Loucy (cell line): ENCODE measurements around the gene SND1.

Experiments used
- EZH2phosphoT487 ChIP-seq: fragments of 200-600 bp; IDR thresholded peaks from 2 replicates; pipeline ENCODE4 v1.6.1; 2018; ENCODE audit warnings: antibody characterized with exemption, mild to moderate bottlenecking, moderate library complexity, borderline replicate concordance
- TF ChIP-seq, protein P1 (sequence below): fragments of 200-600 bp; sonication (generic); conservative IDR thresholded peaks from 2 replicates; pipeline ENCODE4 v1.5.1; 2014; ENCODE audit warnings: mild to moderate bottlenecking, antibody characterized with exemption, low read length

DNA sequence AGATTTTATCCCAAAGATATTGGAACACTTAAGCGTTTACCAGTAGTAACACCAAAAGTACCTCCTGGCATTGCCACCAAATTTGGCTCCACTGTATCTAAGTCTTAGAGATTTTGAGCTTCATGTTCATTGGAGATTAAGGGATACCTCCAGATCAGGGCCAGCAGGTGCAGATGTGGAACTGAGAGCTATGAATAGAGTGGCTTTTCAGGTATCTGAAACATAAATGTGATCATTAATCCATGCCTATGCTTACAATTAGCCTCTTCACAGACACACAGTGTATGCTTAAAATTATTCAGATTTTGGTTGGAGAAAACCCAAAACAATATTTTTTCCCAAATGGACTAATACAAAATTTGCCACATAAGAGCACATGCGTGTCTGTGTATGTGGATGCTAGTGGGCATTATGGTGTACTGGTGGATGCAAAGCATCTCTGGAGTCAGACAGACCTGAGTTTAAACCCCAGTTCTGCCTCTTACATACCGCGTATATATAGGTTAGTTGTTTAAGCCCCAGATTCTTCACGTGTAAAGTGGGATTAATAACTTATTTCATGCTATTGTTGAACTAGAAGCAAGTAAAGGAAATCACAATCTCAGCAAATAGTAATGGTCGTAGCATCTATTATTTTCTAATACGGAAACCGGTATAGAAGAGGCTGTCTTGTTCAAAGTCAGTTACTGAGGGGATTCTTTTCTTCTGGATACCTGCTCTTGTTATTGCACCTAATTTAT, 386.1 kb downstream of the SND1 start:
- TF ChIP-seq, protein P1, sequence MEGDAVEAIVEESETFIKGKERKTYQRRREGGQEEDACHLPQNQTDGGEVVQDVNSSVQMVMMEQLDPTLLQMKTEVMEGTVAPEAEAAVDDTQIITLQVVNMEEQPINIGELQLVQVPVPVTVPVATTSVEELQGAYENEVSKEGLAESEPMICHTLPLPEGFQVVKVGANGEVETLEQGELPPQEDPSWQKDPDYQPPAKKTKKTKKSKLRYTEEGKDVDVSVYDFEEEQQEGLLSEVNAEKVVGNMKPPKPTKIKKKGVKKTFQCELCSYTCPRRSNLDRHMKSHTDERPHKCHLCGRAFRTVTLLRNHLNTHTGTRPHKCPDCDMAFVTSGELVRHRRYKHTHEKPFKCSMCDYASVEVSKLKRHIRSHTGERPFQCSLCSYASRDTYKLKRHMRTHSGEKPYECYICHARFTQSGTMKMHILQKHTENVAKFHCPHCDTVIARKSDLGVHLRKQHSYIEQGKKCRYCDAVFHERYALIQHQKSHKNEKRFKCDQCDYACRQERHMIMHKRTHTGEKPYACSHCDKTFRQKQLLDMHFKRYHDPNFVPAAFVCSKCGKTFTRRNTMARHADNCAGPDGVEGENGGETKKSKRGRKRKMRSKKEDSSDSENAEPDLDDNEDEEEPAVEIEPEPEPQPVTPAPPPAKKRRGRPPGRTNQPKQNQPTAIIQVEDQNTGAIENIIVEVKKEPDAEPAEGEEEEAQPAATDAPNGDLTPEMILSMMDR, result no peak
- no peak for TF ChIP-seq EZH2phosphoT487
